Kidney epithelial cell (primary cell): ENCODE data around the gene SLC12A7. TPM values are rescaled to one million over a fixed set of nuclear protein-coding genes. Genes with fewer than 3 reads are reported as not detected.

Experiments
- DNase-seq: peaks from one replicate; pipeline ENCODE4 v3.0.0-alpha.2; 2010; ENCODE audit warnings: low read depth
- H3K27me3 ChIP-seq: 2 replicates; pipeline ENCODE4 v1.6.0; 2011; ENCODE audit warnings: low read length; ENCODE audit not compliant: control insufficient read depth, insufficient read depth
- H3K36me3 ChIP-seq: 2 replicates; pipeline ENCODE4 v1.5.1; 2011; ENCODE audit warnings: low read length; ENCODE audit not compliant: control insufficient read depth, insufficient read depth
- H3K4me3 ChIP-seq: 2 replicates; pipeline ENCODE4 v1.5.1; 2011; ENCODE audit warnings: low read depth, mild to moderate bottlenecking, control low read depth, low read length
- total RNA-seq: library from RNA; depleted of rRNA; stranded (reverse); fragments of >200 nt; gene quantifications from 2 replicates; pipeline ENCODE4 v1.2.3, GENCODE V29; 2015
- TF ChIP-seq, protein P1 (sequence below): IDR thresholded peaks from 2 replicates; pipeline ENCODE4 v1.5.1; 2011; ENCODE audit warnings: mild to moderate bottlenecking, moderate library complexity, low read length, control low read depth, inconsistent platforms; ENCODE audit not compliant: insufficient read depth, poor library complexity, severe bottlenecking

The SLC12A7 gene
- total RNA-seq, 1 donor from 2014 or later, result 50.3 TPM

DNA sequence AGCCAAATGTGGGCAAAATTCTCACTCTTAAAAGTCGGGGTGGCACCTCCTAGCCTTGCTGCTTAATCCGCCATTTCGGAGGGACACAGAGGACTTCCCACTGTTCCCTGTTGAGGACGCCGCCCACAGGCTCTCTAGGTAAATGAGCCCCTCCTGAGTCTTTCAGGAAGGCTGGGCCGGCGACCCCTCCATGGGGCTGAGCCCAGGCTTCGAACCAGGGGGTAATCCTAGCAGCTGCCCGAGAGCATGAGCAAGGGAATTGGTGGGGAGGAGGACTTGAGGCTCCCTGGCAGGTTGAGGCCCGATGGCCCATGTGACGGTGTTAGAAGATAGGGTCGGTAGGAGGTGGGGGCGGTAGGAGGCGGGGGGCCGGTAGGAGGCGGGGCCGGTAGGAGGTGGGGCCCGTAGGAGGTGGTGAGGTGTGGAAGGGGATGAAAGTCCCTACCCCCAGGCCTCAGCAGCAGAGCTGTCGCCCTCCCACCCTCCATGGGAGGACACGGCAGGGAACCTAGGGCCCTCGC lies 17.1 kb downstream of the SLC12A7 start:
- H3K27me3 ChIP-seq, result no peaks in the 10 kb centered on the region
- TF ChIP-seq, protein P1, sequence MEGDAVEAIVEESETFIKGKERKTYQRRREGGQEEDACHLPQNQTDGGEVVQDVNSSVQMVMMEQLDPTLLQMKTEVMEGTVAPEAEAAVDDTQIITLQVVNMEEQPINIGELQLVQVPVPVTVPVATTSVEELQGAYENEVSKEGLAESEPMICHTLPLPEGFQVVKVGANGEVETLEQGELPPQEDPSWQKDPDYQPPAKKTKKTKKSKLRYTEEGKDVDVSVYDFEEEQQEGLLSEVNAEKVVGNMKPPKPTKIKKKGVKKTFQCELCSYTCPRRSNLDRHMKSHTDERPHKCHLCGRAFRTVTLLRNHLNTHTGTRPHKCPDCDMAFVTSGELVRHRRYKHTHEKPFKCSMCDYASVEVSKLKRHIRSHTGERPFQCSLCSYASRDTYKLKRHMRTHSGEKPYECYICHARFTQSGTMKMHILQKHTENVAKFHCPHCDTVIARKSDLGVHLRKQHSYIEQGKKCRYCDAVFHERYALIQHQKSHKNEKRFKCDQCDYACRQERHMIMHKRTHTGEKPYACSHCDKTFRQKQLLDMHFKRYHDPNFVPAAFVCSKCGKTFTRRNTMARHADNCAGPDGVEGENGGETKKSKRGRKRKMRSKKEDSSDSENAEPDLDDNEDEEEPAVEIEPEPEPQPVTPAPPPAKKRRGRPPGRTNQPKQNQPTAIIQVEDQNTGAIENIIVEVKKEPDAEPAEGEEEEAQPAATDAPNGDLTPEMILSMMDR, result no peak
- H3K36me3 ChIP-seq, result no peaks in the 10 kb centered on the region
- no peak for DNase-seq
- no peak overlapping the region for H3K4me3 ChIP-seq

DNA sequence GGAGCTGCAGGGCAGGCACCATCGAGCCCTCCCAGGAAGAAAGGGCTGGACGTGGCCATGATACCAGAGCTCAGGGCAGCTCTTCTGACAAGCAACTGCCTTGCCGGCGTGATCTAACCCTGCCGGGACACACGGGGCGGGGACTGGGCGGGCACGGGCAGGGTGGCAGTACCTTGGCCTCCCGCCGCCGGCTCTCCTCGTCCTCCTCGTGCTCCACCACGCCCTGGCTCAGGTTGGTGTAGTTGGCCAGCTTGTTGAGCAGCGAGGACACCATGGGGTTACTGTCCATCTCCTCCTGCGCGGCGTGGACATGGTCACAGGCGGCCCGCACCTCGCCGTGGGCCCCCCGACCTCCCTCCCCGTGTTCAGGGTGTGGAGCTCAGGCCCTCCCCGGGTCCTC lies 18.5 kb downstream of the SLC12A7 start:
- TF ChIP-seq, protein P1, result no peak
- Histone ChIP-seq H3K4me3 (no peak overlapping the region), H3K36me3 (no peaks in the 10 kb centered on the region), H3K27me3 (no peaks in the 10 kb centered on the region)
- no peak for DNase-seq

DNA sequence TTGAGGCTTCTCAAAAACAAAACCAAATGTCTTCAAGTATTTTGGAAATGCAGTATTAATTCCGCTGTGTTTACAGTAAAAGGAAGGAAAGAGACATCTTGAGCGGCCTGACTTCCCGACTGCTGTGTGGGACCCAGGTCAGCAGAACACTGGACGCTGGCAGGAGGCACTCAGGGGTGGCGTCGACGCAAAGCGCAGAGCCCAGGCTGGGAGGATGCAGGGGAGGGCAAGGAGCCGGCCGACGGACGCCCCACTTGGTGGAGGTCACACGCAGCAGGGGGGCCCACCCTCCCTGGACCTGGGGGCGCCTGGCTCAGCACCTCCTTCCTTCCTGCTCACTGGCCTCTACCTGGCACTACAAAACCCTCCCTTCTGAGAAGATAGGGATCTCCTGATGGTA lies 19.7 kb downstream of the SLC12A7 start:
- Histone ChIP-seq H3K36me3 (no peaks in the 10 kb centered on the region), H3K4me3 (no peak overlapping the region), H3K27me3 (no peaks in the 10 kb centered on the region)
- TF ChIP-seq, protein P1, result no peak
- no peak for DNase-seq

DNA sequence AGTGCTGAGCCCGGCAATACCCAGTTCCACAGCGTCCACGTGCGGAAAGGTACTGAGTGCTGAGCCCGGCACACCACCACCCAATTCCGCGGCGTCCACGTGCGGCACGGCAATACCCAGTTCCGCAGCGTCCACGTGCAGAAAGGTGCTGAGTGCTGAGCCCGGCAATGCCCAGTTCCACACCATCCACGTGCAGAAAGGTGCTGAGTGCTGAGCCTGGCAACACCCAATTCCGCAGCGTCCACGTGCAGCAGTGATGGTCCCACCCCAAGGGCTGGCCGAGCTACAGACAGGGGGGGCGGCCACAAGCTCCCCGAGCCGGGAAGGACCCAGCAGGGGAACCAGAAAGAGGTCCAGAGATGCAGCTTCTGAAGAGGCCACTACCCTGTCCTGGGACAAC lies 20.2 kb downstream of the SLC12A7 start:
- no peaks in the 10 kb centered on the region for H3K27me3 ChIP-seq
- TF ChIP-seq, protein P1, result no peak
- no peak overlapping the region for H3K4me3 ChIP-seq
- no peak for DNase-seq
- no peaks in the 10 kb centered on the region for H3K36me3 ChIP-seq

DNA sequence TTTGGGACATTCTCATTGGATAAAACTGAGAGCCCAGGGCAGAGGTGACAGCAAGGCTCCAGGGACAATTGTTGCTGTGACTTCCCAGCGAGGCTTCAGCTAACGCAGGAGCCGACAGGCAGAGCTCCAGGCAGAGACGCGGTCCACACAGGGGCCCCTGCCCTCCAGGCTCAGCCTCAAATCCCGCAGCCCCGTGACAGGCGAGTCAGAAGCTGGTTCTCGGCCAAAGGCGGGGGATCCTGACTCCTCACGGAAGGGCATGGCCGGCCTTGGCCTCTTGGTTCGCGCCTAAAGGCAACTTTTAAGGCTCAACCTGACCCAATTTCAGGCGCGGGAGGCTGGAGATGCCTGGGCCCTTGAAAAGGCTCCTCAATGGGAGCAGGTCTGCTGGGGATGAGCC lies 21.3 kb downstream of the SLC12A7 start:
- no peaks in the 10 kb centered on the region for H3K36me3 ChIP-seq
- TF ChIP-seq, protein P1, result no peak
- no peaks in the 10 kb centered on the region for H3K27me3 ChIP-seq
- DNase-seq, result no peak
- H3K4me3 ChIP-seq, result no peak overlapping the region

DNA sequence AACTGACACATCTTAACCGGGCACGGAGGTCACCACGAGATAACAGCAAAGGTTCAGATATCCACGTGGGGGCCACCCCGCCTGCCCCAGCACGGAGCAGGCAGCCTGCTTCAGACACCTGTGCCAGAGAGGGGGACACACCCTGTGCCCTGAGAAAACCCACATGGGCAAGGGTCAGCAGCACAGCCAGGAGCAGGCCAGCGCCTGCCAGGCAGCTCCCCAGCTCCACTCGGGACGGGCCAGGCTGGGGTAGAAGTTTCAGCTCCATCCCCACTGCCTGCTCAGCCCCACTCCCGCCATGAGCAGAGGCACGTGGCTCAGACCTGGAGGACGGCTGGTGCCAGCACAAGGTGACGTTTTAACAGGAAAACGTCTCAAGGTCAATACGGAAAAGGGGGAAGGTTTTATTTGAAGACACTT lies 22.2 kb downstream of the SLC12A7 start:
- Histone ChIP-seq H3K27me3 (no peaks in the 10 kb centered on the region), H3K36me3 (no peaks in the 10 kb centered on the region), H3K4me3 (no peak overlapping the region)
- TF ChIP-seq, protein P1, result no peak
- no peak for DNase-seq
